ENCODE measurements around the gene GALNT10.

DNA sequence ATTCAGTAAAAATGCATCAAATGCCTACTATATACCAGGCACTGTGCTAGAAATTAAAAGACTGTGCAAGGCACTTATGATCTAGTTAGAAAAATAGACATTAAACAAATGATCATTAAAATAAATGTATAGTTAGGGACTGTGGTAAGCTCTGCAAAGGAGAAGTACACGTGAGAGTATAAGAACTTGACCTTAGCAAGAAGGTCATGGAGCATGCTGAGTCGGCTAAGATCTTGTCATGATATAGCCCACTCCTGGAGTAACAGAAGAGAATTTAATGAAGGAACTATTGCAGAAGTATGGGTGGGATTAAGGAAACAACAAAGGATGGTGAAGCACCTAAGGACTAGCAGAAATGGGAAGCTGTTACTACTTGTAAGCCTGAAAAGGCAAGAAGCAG lies 231.8 kb downstream of the GALNT10 start:
- TF ChIP-seq POLR2A (IDR thresholded peaks at IDR 0.05): no peak
- TF ChIP-seq, protein P1, sequence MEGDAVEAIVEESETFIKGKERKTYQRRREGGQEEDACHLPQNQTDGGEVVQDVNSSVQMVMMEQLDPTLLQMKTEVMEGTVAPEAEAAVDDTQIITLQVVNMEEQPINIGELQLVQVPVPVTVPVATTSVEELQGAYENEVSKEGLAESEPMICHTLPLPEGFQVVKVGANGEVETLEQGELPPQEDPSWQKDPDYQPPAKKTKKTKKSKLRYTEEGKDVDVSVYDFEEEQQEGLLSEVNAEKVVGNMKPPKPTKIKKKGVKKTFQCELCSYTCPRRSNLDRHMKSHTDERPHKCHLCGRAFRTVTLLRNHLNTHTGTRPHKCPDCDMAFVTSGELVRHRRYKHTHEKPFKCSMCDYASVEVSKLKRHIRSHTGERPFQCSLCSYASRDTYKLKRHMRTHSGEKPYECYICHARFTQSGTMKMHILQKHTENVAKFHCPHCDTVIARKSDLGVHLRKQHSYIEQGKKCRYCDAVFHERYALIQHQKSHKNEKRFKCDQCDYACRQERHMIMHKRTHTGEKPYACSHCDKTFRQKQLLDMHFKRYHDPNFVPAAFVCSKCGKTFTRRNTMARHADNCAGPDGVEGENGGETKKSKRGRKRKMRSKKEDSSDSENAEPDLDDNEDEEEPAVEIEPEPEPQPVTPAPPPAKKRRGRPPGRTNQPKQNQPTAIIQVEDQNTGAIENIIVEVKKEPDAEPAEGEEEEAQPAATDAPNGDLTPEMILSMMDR (IDR thresholded peaks at IDR 0.05): no peak
